Keratinocyte (primary cell): ENCODE results near the gene DNM1. TPM values are rescaled to one million over a fixed set of nuclear protein-coding genes. Genes with fewer than 3 reads are reported as not detected.

Experiments used
- DNase-seq: peaks from one replicate; pipeline ENCODE4 v3.0.0-alpha.2; 2011; ENCODE audit warnings: low read depth, missing footprints, low spot score
- FAIRE-seq: peaks from 2 replicates; lab custom pipeline; 2011; peaks lifted over from hg19 to GRCh38; lab: Jason Lieb, UNC
- H2AFZ ChIP-seq: 2 replicates; pipeline ENCODE4 v1.6.0; 2012; ENCODE audit warnings: low read length, control low read depth, inconsistent platforms; ENCODE audit not compliant: control insufficient read depth
- H3K27ac ChIP-seq: 2 replicates; pipeline ENCODE4 v1.5.1; 2011; ENCODE audit warnings: low read length; ENCODE audit not compliant: control insufficient read depth, insufficient read depth
- H3K27me3 ChIP-seq: 3 replicates; pipeline ENCODE4 v1.6.0; 2011; ENCODE audit warnings: low read length; ENCODE audit not compliant: control insufficient read depth, insufficient read depth; ENCODE audit errors: extremely low read depth
- H3K36me3 ChIP-seq, 2 experiments: 2 replicates in 1 of 2; 3 replicates in 1 of 2; pipeline ENCODE4 v1.5.1; 2011; ENCODE audit warnings: low read length in 2 of 2, mild to moderate bottlenecking in 1 of 2; ENCODE audit not compliant: control insufficient read depth in 2 of 2, insufficient read depth in 2 of 2; ENCODE audit errors: extremely low read depth in 1 of 2
- H3K4me1 ChIP-seq: 3 replicates; pipeline ENCODE4 v1.5.1; 2011; ENCODE audit warnings: low read length; ENCODE audit not compliant: control insufficient read depth, insufficient read depth; ENCODE audit errors: extremely low read depth
- H3K4me2 ChIP-seq: 3 replicates; pipeline ENCODE4 v1.6.0; 2011; ENCODE audit warnings: low read depth, low read length; ENCODE audit not compliant: control insufficient read depth, insufficient read depth; ENCODE audit errors: extremely low read depth
- H3K4me3 ChIP-seq, 3 experiments: fragments of 200-600 bp in 1 of 3; sonication (generic) in 1 of 3; 2 replicates in 2 of 3; 3 replicates in 1 of 3; pipeline ENCODE4 v1.5.1; 2011 to 2016; ENCODE audit warnings: low read length in 3 of 3, mild to moderate bottlenecking in 3 of 3, control low read depth in 2 of 3, inconsistent platforms in 1 of 3, low read depth in 1 of 3, mixed read lengths in 1 of 3, mixed run types in 1 of 3, moderate library complexity in 1 of 3; ENCODE audit not compliant: control insufficient read depth in 2 of 3, insufficient read depth in 2 of 3; ENCODE audit errors: extremely low read depth in 1 of 3
- H3K79me2 ChIP-seq: 2 replicates; pipeline ENCODE4 v1.6.0; 2012; ENCODE audit warnings: low read length; ENCODE audit not compliant: control insufficient read depth, insufficient read depth
- H3K9ac ChIP-seq: 3 replicates; pipeline ENCODE4 v1.6.0; 2011; ENCODE audit warnings: low read length; ENCODE audit not compliant: control insufficient read depth, insufficient read depth; ENCODE audit errors: extremely low read depth
- H3K9me1 ChIP-seq: 3 replicates; pipeline ENCODE4 v1.6.0; 2011; ENCODE audit warnings: low read length; ENCODE audit not compliant: control insufficient read depth, insufficient read depth; ENCODE audit errors: extremely low read depth
- H3K9me3 ChIP-seq: 2 replicates; pipeline ENCODE4 v1.5.1; 2012; ENCODE audit warnings: low read depth, low read length; ENCODE audit not compliant: control insufficient read depth
- H4K20me1 ChIP-seq: 3 replicates; pipeline ENCODE4 v1.6.0; 2011; ENCODE audit warnings: low read length; ENCODE audit not compliant: control insufficient read depth, insufficient read depth; ENCODE audit errors: extremely low read depth
- EZH2 ChIP-seq: IDR thresholded peaks from one replicate; pipeline ENCODE4 v1.6.1; 2012; ENCODE audit warnings: inconsistent platforms, mild to moderate bottlenecking, low read length, moderate library complexity
- dilution Hi-C: fragments of 300-500 bp; cut with MboI; formaldehyde crosslinking; loops from one replicate; pipeline ENCODE4 v1.7.0; 2020; ENCODE audit warnings: low sequenced_read_pairs; ENCODE audit not compliant: extremely low pct_ligation_motif_present
- polyA plus RNA-seq, 5 experiments: library from polyadenylated mRNA; depleted of rRNA in 3 of 5; stranded (reverse) in 3 of 5; stranded (forward) in 1 of 5; unstranded in 1 of 5; fragments of >200 nt; gene quantifications; 1 replicate in 1 of 5; 2 replicates in 3 of 5; 3 replicates in 1 of 5; pipeline versions ENCODE4 v1.2.1 to v1.2.3, GENCODE V29; 2011 to 2012; ENCODE audit warnings: missing spikeins in 2 of 5, low read depth in 1 of 5, low replicate concordance in 1 of 5
- TF ChIP-seq, protein P1 (sequence below), 3 experiments: IDR thresholded peaks in 1 of 3; conservative IDR thresholded peaks in 1 of 3; optimal IDR thresholded peaks in 1 of 3; 2 replicates in 2 of 3; 3 replicates in 1 of 3; pipeline versions ENCODE3 to v1.5.1; 2011; ENCODE audit warnings: low read length in 3 of 3, mild to moderate bottlenecking in 3 of 3, moderate library complexity in 2 of 3, control low read depth in 1 of 3, inconsistent platforms in 1 of 3; ENCODE audit not compliant: insufficient read depth in 2 of 3; ENCODE audit errors: extremely low read depth in 1 of 3

The DNM1 gene
- polyA plus RNA-seq, 1 donor (not counting 4 experiments of a cell fraction or from before 2014, with no cell fraction given): 0.25 TPM

DNA sequence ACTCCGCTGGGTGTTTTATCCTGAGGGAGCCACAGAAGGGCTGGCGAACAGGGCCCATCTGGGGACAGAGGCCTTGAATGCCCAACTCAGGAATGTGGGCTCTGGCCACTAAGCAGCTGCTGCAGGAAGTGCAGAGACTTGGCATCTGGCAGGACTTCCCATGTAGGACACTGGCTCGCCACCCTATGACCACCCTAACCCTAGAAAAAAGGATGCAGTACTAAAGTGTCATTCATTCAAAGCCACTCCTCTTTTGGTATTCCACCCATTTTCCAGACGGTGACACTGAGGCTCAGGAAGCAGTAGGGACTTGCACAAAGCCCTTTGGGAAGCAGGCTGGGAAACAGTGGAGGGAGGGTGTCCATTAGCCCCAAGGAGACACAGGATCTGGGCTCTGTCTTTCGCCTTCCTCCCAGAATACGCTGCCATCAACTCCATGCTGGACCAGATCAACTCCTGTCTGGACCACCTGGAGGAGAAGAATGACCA, 40.1 kb upstream of the DNM1 start:
- Histone ChIP-seq H3K27ac (no peak overlapping the region), H3K9ac (no peak overlapping the region), H3K4me1 (peaks cover 19% of the 10 kb centered on the region), H3K4me3 (no peak overlapping the region), H3K36me3 (peaks cover 28 to 32% of the 10 kb centered on the region in 2 experiments), H2AFZ (no peak overlapping the region), H3K9me1 (no peaks in the 10 kb centered on the region), H3K79me2 (peaks cover 5% of the 10 kb centered on the region), H3K4me2 (no peak overlapping the region), H4K20me1 (peaks cover 3% of the 10 kb centered on the region), H3K9me3 (no peaks in the 10 kb centered on the region), H3K27me3 (no peaks in the 10 kb centered on the region)
- DNase-seq (no peak), FAIRE-seq (no peak)
- dilution Hi-C loops: no loop called here
- no peak for TF ChIP-seq EZH2
- TF ChIP-seq, protein P1, sequence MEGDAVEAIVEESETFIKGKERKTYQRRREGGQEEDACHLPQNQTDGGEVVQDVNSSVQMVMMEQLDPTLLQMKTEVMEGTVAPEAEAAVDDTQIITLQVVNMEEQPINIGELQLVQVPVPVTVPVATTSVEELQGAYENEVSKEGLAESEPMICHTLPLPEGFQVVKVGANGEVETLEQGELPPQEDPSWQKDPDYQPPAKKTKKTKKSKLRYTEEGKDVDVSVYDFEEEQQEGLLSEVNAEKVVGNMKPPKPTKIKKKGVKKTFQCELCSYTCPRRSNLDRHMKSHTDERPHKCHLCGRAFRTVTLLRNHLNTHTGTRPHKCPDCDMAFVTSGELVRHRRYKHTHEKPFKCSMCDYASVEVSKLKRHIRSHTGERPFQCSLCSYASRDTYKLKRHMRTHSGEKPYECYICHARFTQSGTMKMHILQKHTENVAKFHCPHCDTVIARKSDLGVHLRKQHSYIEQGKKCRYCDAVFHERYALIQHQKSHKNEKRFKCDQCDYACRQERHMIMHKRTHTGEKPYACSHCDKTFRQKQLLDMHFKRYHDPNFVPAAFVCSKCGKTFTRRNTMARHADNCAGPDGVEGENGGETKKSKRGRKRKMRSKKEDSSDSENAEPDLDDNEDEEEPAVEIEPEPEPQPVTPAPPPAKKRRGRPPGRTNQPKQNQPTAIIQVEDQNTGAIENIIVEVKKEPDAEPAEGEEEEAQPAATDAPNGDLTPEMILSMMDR (optimal IDR thresholded peaks at IDR 0.05 in 1 of 3, IDR thresholded peaks at IDR 0.05 in 1 of 3, conservative IDR thresholded peaks at IDR 0.05 in 1 of 3; ENCODE audit: extremely low read depth in 1 of 3, insufficient read depth in 2 of 3, low read length in 3 of 3): no peak

DNA sequence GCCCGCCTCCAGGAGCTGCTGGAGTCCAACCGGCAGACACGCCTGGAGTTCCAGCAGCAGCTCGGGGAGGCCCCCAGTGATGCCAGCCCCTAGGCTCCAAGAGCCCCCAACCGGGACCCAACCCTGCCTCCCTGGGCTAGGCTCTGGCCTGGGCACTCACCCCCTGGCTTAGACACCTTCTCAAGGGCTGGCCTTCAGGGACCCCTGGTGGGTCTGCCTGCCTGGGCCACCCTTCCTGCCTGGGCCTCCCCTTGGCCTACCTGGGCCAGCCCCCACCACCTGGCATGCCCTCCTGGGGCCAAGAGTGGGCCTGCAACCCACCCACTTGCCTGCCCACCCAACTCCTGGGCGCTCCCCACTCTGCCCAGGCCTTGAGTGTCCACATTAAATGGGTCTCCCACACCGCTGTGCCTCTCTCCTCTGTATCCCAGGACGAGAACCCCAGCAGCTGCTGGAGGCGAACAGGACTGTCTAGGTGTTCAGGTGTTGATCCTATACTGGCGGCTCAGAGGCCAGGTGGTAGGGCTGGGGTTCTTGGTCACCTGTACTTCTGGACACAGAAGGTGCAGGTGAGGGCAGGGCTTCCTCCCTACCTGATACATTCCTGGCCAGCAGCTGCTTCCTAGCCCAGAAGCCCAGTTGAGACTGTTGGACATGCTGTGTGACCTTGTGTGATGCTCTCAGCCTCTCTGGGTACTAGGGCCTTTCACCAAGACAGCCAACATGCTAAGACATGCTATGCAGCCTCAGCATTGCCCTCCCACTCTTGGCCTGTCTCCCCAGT, 39.5 kb upstream of the DNM1 start:
- TF ChIP-seq, protein P1 (optimal IDR thresholded peaks at IDR 0.05 in 1 of 3, IDR thresholded peaks at IDR 0.05 in 1 of 3, conservative IDR thresholded peaks at IDR 0.05 in 1 of 3; ENCODE audit: extremely low read depth in 1 of 3, insufficient read depth in 2 of 3, low read length in 3 of 3): no peak
- TF ChIP-seq EZH2: no peak
- Histone ChIP-seq H3K27ac (no peak overlapping the region), H3K4me2 (no peak overlapping the region), H3K79me2 (peaks cover 5% of the 10 kb centered on the region), H3K27me3 (no peaks in the 10 kb centered on the region), H3K36me3 (peaks cover 32 to 33% of the 10 kb centered on the region in 2 experiments), H3K4me1 (peaks cover 20% of the 10 kb centered on the region), H2AFZ (no peak overlapping the region), H3K9me1 (no peaks in the 10 kb centered on the region), H4K20me1 (peaks cover 3% of the 10 kb centered on the region), H3K9me3 (no peaks in the 10 kb centered on the region), H3K9ac (no peak overlapping the region), H3K4me3 (no peak overlapping the region)
- no peak for DNase-seq
- dilution Hi-C loops: no loop called here
- no peak for FAIRE-seq
